ENCODE measurements around the gene SH3RF3.

Gene SH3RF3

GRCh38 chr2:109537565-109538222 lies 408.7 kb downstream of the SH3RF3 start:
- TF ChIP-seq CTCF (IDR thresholded peaks at IDR 0.05; ENCODE audit: insufficient read depth, low read length, missing control alignments) = no peak
- no peak for DNase-seq (ENCODE audit: low read depth, low spot score)
- ChIA-PET CTCF (no interaction called here), POLR2A (no interaction called here)
- H3K4me3 ChIP-seq (ENCODE audit: low read depth, low read length) = no peak overlapping the region

GRCh38 chr2:109538546-109538945 lies 409.5 kb downstream of the SH3RF3 start:
- no peak for DNase-seq (ENCODE audit: low read depth, low spot score)
- no peak overlapping the region for H3K4me3 ChIP-seq (ENCODE audit: low read depth, low read length)
- CTCF ChIA-PET = interaction anchor here (2.5 kb wide), 1 partner anchor 18 kb away, joined by 6 read pairs; no protein-coding TSS in a partner anchor
- POLR2A ChIA-PET = no interaction called here
- no peak for TF ChIP-seq CTCF (IDR thresholded peaks at IDR 0.05; ENCODE audit: insufficient read depth, low read length, missing control alignments)

- POLR2A ChIA-PET = no interaction called here
- CTCF ChIA-PET = interaction anchor here (1.2 to 10.0 kb wide), 7 partner anchors 8 to 614 kb away, joined by 4 to 308 read pairs (median 46); partner anchors contain the start of gene SH3RF3
- no peak for TF ChIP-seq CTCF (IDR thresholded peaks at IDR 0.05; ENCODE audit: insufficient read depth, low read length, missing control alignments)
Measured at GRCh38 chr2:109542384-109542783, 413.4 kb downstream of the SH3RF3 start.

DNA sequence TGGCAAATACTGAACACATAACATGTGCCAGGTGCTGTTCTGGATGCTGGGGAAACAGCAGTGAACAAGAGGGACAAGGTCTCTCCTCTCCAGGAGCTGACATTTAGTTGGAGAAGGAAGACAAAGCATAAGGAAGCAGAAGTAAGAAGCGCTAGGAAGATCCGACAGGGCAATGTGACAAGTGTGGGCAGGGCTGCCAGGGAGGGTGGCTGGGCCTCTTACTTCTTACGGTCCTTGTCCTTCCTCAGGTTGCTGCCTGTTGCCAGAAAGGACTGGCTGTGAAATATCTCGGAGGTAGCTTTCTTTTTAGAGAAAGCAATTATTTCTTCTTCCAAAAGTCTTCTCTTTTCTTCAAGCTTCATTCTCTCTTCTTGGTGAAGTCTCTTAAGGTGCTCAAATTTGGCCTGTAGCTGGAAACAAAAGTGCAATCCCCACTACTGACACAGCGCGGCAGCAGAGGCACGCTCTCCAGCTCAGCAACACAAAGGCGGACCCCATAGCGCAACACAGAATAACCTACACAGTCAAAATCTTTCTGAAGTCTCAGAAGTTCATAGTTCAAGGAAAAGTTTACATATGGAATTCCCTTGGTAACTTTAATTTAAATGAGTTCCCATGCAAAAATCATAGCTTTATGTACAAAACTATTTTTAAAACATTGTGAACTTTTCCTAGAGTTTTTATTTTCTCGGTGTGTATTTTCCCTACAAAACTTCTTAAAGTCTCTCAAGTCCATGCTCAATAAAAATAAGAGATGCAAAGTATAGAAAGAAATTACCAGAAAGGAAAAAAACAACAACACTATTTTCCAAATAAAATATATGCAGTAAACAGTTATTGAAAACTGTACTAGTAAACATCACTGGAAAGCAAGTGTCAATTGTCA lies 417.1 kb downstream of the SH3RF3 start:
- POLR2A ChIA-PET = interaction anchor here (0.7 kb wide), 2 partner anchors 51 to 68 kb away, joined by 3 read pairs; partner anchors contain the start of gene SEPTIN10
- H3K4me3 ChIP-seq (ENCODE audit: low read depth, low read length) = no peak overlapping the region
- TF ChIP-seq CTCF (IDR thresholded peaks at IDR 0.05; ENCODE audit: insufficient read depth, low read length, missing control alignments) = peak; percentile 89
- CTCF ChIA-PET = interaction anchor here (0.6 to 10.0 kb wide), 40 partner anchors 12 to 692 kb away, joined by 3 to 308 read pairs (median 5); partner anchors contain the start of gene SH3RF3
- no peak for DNase-seq (ENCODE audit: low read depth, low spot score)

More at GRCh38 chr2:109542384-109542783, 413.4 kb downstream of the SH3RF3 start:
- no peak for DNase-seq (ENCODE audit: low read depth, low spot score)
- H3K4me3 ChIP-seq (ENCODE audit: low read depth, low read length) = no peak overlapping the region

- no peak for TF ChIP-seq CTCF (IDR thresholded peaks at IDR 0.05; ENCODE audit: insufficient read depth, low read length, missing control alignments)
- DNase-seq (ENCODE audit: low read depth, low spot score) = no peak
- no peak overlapping the region for H3K4me3 ChIP-seq (ENCODE audit: low read depth, low read length)
- CTCF ChIA-PET = interaction anchor here (1.0 to 10.0 kb wide), 18 partner anchors 13 to 419 kb away, joined by 3 to 308 read pairs (median 10); partner anchors contain the start of gene SH3RF3
- POLR2A ChIA-PET = no interaction called here
Measured at GRCh38 chr2:109547280-109547679, 418.3 kb downstream of the SH3RF3 start.

Measured in AG04449 (cell line).